ENCODE results near the gene RPL28.

The RPL28 gene

GRCh38 chr19:55433292-55433691, 47.6 kb downstream of the RPL28 start:
- H3K79me2 ChIP-seq (ENCODE audit: insufficient read depth, low read length), result no peaks in the 10 kb centered on the region
- no peak overlapping the region for H3K27ac ChIP-seq (ENCODE audit: low read length)
- no peak for ATAC-seq (ENCODE audit: insufficient read depth, low read depth)
- TF ChIP-seq EZH2 (IDR thresholded peaks at IDR 0.05; ENCODE audit: borderline replicate concordance, low read depth, low read length, severe bottlenecking), result no peak
- no peak for TF ChIP-seq CTCF (IDR thresholded peaks at IDR 0.05; ENCODE audit: borderline replicate concordance, extremely low read depth, low read length, poor library complexity, severe bottlenecking)
- no peaks in the 10 kb centered on the region for H3K36me3 ChIP-seq (ENCODE audit: insufficient read depth, low read length)
- no peak overlapping the region for H3K4me2 ChIP-seq (ENCODE audit: insufficient read depth, low read length)
- no peak overlapping the region for H3K9ac ChIP-seq (ENCODE audit: low read depth, low read length)
- H3K4me3 ChIP-seq (ENCODE audit: low read depth in 1 of 2, low read length in 2 of 2), result no peak overlapping the region
- no peaks in the 10 kb centered on the region for H3K4me1 ChIP-seq (ENCODE audit: insufficient read depth, low read length)
- no peaks in the 10 kb centered on the region for H4K20me1 ChIP-seq (ENCODE audit: insufficient read depth, low read length)
- no peaks in the 10 kb centered on the region for H3K27me3 ChIP-seq (ENCODE audit: insufficient read depth, low read length, poor library complexity)
- DNase-seq, result no peak
- H2AFZ ChIP-seq (ENCODE audit: low read depth, low read length), result no peak overlapping the region
- no peaks in the 10 kb centered on the region for H3K9me3 ChIP-seq (ENCODE audit: insufficient read depth, low read length, severe bottlenecking)

GRCh38 chr19:55434356-55434919, 48.7 kb downstream of the RPL28 start:
- Histone ChIP-seq H3K4me2 (ENCODE audit: insufficient read depth, low read length) (no peak overlapping the region), H3K4me1 (ENCODE audit: insufficient read depth, low read length) (no peaks in the 10 kb centered on the region), H2AFZ (ENCODE audit: low read depth, low read length) (no peak overlapping the region), H3K27me3 (ENCODE audit: insufficient read depth, low read length, poor library complexity) (no peaks in the 10 kb centered on the region), H3K36me3 (ENCODE audit: insufficient read depth, low read length) (no peaks in the 10 kb centered on the region), H3K4me3 (ENCODE audit: low read depth in 1 of 2, low read length in 2 of 2) (no peak overlapping the region), H3K79me2 (ENCODE audit: insufficient read depth, low read length) (no peaks in the 10 kb centered on the region), H3K9ac (ENCODE audit: low read depth, low read length) (no peak overlapping the region), H4K20me1 (ENCODE audit: insufficient read depth, low read length) (0 out of 2 replicates have a peak, but pooled peaks cover 6% of the 10 kb centered on the region), H3K27ac (ENCODE audit: low read length) (no peak overlapping the region), H3K9me3 (ENCODE audit: insufficient read depth, low read length, severe bottlenecking) (no peaks in the 10 kb centered on the region)
- no peak for TF ChIP-seq CTCF (IDR thresholded peaks at IDR 0.05; ENCODE audit: borderline replicate concordance, extremely low read depth, low read length, poor library complexity, severe bottlenecking)
- no peak for TF ChIP-seq EZH2 (IDR thresholded peaks at IDR 0.05; ENCODE audit: borderline replicate concordance, low read depth, low read length, severe bottlenecking)
- DNase-seq (no peak), ATAC-seq (ENCODE audit: insufficient read depth, low read depth) (no peak)

GRCh38 chr19:55435020-55435419, 49.3 kb downstream of the RPL28 start:
- DNase-seq (no peak), ATAC-seq (ENCODE audit: insufficient read depth, low read depth) (no peak)
- H3K4me3 ChIP-seq (ENCODE audit: low read depth in 1 of 2, low read length in 2 of 2), result no peak overlapping the region
- TF ChIP-seq CTCF (IDR thresholded peaks at IDR 0.05; ENCODE audit: borderline replicate concordance, extremely low read depth, low read length, poor library complexity, severe bottlenecking) (no peak), EZH2 (IDR thresholded peaks at IDR 0.05; ENCODE audit: borderline replicate concordance, low read depth, low read length, severe bottlenecking) (no peak)
- no peaks in the 10 kb centered on the region for H3K36me3 ChIP-seq (ENCODE audit: insufficient read depth, low read length)
- H3K27me3 ChIP-seq (ENCODE audit: insufficient read depth, low read length, poor library complexity), result no peaks in the 10 kb centered on the region
- H3K79me2 ChIP-seq (ENCODE audit: insufficient read depth, low read length), result no peaks in the 10 kb centered on the region
- no peaks in the 10 kb centered on the region for H3K4me1 ChIP-seq (ENCODE audit: insufficient read depth, low read length)
- H3K27ac ChIP-seq (ENCODE audit: low read length), result no peak overlapping the region
- H3K9ac ChIP-seq (ENCODE audit: low read depth, low read length), result no peak overlapping the region
- H3K9me3 ChIP-seq (ENCODE audit: insufficient read depth, low read length, severe bottlenecking), result no peaks in the 10 kb centered on the region
- H4K20me1 ChIP-seq (ENCODE audit: insufficient read depth, low read length), result 0 out of 2 replicates have a peak, but pooled peaks cover 6% of the 10 kb centered on the region
- H2AFZ ChIP-seq (ENCODE audit: low read depth, low read length), result no peak overlapping the region
- no peak overlapping the region for H3K4me2 ChIP-seq (ENCODE audit: insufficient read depth, low read length)
